Esophagus muscularis mucosa (tissue), 4 donors: ENCODE measurements around the gene KLHL13.

Source experiments
- EP300 ChIP-seq: sonication (generic); formaldehyde crosslinking; IDR thresholded peaks from one replicate; pipeline ENCODE4 v1.6.1; 2017; ENCODE audit warnings: antibody characterized with exemption
- POLR2A ChIP-seq: fragments of 450-650 bp; IDR thresholded peaks from one replicate; pipeline ENCODE4 v1.6.1; 2017; ENCODE audit warnings: antibody characterized with exemption, moderate library complexity, mild to moderate bottlenecking, low read depth
- TF ChIP-seq, protein P1 (sequence below), 3 experiments: fragments of 200-600 bp in 2 of 3; fragments of 450-650 bp in 1 of 3; sonication (generic) in 2 of 3; IDR thresholded peaks; one replicate each; pipeline ENCODE4 v1.5.1; 2017 to 2019; ENCODE audit warnings: antibody characterized with exemption in 3 of 3, mild to moderate bottlenecking in 2 of 3, moderate library complexity in 1 of 3

DNA sequence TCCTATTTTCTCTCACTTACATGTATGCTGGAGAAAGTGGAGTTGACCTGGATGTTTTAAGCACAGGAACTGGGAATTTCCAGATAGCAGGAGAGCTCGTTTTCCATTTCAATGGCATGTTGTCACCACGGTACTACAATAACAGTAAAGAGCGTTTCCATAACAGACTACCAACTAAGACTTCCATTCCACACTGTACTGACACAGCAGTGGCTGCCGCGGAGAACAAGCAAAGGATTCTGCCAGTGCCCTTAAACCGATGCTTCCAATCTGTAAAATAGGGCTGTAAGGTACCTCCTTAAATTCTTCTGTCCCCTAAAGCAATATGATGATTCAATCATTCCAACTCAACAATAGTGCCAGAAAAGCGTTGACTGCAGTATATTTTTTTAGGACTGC, 143.9 kb downstream of the KLHL13 start:
- TF ChIP-seq, protein P1, sequence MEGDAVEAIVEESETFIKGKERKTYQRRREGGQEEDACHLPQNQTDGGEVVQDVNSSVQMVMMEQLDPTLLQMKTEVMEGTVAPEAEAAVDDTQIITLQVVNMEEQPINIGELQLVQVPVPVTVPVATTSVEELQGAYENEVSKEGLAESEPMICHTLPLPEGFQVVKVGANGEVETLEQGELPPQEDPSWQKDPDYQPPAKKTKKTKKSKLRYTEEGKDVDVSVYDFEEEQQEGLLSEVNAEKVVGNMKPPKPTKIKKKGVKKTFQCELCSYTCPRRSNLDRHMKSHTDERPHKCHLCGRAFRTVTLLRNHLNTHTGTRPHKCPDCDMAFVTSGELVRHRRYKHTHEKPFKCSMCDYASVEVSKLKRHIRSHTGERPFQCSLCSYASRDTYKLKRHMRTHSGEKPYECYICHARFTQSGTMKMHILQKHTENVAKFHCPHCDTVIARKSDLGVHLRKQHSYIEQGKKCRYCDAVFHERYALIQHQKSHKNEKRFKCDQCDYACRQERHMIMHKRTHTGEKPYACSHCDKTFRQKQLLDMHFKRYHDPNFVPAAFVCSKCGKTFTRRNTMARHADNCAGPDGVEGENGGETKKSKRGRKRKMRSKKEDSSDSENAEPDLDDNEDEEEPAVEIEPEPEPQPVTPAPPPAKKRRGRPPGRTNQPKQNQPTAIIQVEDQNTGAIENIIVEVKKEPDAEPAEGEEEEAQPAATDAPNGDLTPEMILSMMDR (IDR thresholded peaks at IDR 0.05), result no peak
- TF ChIP-seq EP300, result no peak
- no peak for TF ChIP-seq POLR2A
